Fibroblast of peridontal ligament (primary cell): ENCODE data around the gene NLRP1.
"Not testable (repeated sequence)": the region's sequence is repeated elsewhere in the genome, so short reads cannot be mapped to it uniquely, and the experiment has no call there.

ENCODE experiments used
- DNase-seq: peaks from one replicate; pipeline ENCODE4 v3.0.0-alpha.2; 2010; ENCODE audit errors: extremely low read depth

NLRP1 gene

GRCh38 chr17:5587438-5588032 lies 3.2 kb upstream of the NLRP1 start:
- peak; percentile 89 for DNase-seq

GRCh38 chr17:5585836-5586521 lies 1.7 kb upstream of the NLRP1 start:
- DNase-seq, result peak; percentile 37

GRCh38 chr17:5585287-5585794 lies 1.0 kb upstream of the NLRP1 start:
- no peak for DNase-seq

GRCh38 chr17:5583426-5584382 lies 605 bp downstream of the NLRP1 start:
- DNase-seq, result peak; percentile 31

- no peak for DNase-seq
These were observed 1.8 kb downstream of the NLRP1 start for GRCh38 chr17:5582209-5583185.

- no peak for DNase-seq
These were observed 2.7 kb downstream of the NLRP1 start for GRCh38 chr17:5581655-5582054.

- no peak for DNase-seq
These were observed 3.3 kb downstream of the NLRP1 start for GRCh38 chr17:5580969-5581368.

GRCh38 chr17:5580367-5580766 lies 3.9 kb downstream of the NLRP1 start:
- DNase-seq, result peak; percentile 85

- DNase-seq, result not testable (repeated sequence)
These were observed 5.5 kb downstream of the NLRP1 start for GRCh38 chr17:5578768-5579167.

- DNase-seq, result not testable (repeated sequence)
These were observed 11.3 kb downstream of the NLRP1 start for GRCh38 chr17:5573017-5573416.

GRCh38 chr17:5571281-5571680 lies 13.0 kb downstream of the NLRP1 start:
- peak; percentile 31 for DNase-seq

GRCh38 chr17:5565808-5566207 lies 18.5 kb downstream of the NLRP1 start:
- DNase-seq, result no peak

- peak; percentile 56 for DNase-seq
These were observed 20.9 kb downstream of the NLRP1 start for GRCh38 chr17:5563456-5563855.

GRCh38 chr17:5562661-5563360 lies 21.5 kb downstream of the NLRP1 start:
- DNase-seq, result no peak

GRCh38 chr17:5561736-5562571 lies 22.4 kb downstream of the NLRP1 start:
- DNase-seq, result no peak

GRCh38 chr17:5560361-5560988 lies 23.8 kb downstream of the NLRP1 start:
- DNase-seq, result no peak

- no peak for DNase-seq
These were observed 25.2 kb downstream of the NLRP1 start for GRCh38 chr17:5558815-5559785.

- DNase-seq, result no peak
These were observed 26.3 kb downstream of the NLRP1 start for GRCh38 chr17:5557990-5558389.
